Bronchial epithelial cell (primary cell): ENCODE data around the gene ERGIC2. TPM values are rescaled to one million over a fixed set of nuclear protein-coding genes. Genes with fewer than 3 reads are reported as not detected.
A peak's percentile ranks its signal among the peaks of the same experiment; 100 is the strongest.

Experiments
- DNase-seq: peaks from one replicate; pipeline ENCODE4 v3.0.0-alpha.2; 2010; ENCODE audit warnings: low read depth
- FAIRE-seq: peaks from 2 replicates; lab custom pipeline; 2011; peaks lifted over from hg19 to GRCh38; lab: Jason Lieb, UNC
- H3K27me3 ChIP-seq: 2 replicates; pipeline ENCODE4 v1.5.1; 2011; ENCODE audit warnings: low read length; ENCODE audit not compliant: control insufficient read depth, insufficient read depth
- H3K36me3 ChIP-seq: 2 replicates; pipeline ENCODE4 v1.5.1; 2011; ENCODE audit warnings: low read length; ENCODE audit not compliant: control insufficient read depth, insufficient read depth
- H3K4me3 ChIP-seq: 2 replicates; pipeline ENCODE4 v1.5.1; 2011; ENCODE audit warnings: mild to moderate bottlenecking, low read depth, low read length, control low read depth
- total RNA-seq: library from RNA; depleted of rRNA; stranded (reverse); fragments of >200 nt; gene quantifications from 2 replicates; pipeline ENCODE4 v1.2.1, GENCODE V29; 2014
- TF ChIP-seq, protein P1 (sequence below): IDR thresholded peaks from 2 replicates; pipeline ENCODE4 v1.5.1; 2011; ENCODE audit warnings: mild to moderate bottlenecking, moderate library complexity, low read length, control low read depth, inconsistent platforms; ENCODE audit not compliant: insufficient read depth, severe bottlenecking

ERGIC2 gene
- total RNA-seq, 1 donor from 2014 or later = 60.3 TPM

GRCh38 chr12:29317556-29318363 is 63.2 kb downstream of the ERGIC2 start:
- FAIRE-seq (no peak), DNase-seq (peak; percentile 59)
- no peak overlapping the region for H3K4me3 ChIP-seq
- no peaks in the 10 kb centered on the region for H3K36me3 ChIP-seq
- TF ChIP-seq, protein P1, sequence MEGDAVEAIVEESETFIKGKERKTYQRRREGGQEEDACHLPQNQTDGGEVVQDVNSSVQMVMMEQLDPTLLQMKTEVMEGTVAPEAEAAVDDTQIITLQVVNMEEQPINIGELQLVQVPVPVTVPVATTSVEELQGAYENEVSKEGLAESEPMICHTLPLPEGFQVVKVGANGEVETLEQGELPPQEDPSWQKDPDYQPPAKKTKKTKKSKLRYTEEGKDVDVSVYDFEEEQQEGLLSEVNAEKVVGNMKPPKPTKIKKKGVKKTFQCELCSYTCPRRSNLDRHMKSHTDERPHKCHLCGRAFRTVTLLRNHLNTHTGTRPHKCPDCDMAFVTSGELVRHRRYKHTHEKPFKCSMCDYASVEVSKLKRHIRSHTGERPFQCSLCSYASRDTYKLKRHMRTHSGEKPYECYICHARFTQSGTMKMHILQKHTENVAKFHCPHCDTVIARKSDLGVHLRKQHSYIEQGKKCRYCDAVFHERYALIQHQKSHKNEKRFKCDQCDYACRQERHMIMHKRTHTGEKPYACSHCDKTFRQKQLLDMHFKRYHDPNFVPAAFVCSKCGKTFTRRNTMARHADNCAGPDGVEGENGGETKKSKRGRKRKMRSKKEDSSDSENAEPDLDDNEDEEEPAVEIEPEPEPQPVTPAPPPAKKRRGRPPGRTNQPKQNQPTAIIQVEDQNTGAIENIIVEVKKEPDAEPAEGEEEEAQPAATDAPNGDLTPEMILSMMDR = peak; percentile 66
- H3K27me3 ChIP-seq = no peaks in the 10 kb centered on the region

GRCh38 chr12:29316752-29317151 is 64.2 kb downstream of the ERGIC2 start:
- Histone ChIP-seq H3K27me3 (no peaks in the 10 kb centered on the region), H3K4me3 (no peak overlapping the region), H3K36me3 (no peaks in the 10 kb centered on the region)
- TF ChIP-seq, protein P1 = no peak
- FAIRE-seq (no peak), DNase-seq (no peak)

DNA sequence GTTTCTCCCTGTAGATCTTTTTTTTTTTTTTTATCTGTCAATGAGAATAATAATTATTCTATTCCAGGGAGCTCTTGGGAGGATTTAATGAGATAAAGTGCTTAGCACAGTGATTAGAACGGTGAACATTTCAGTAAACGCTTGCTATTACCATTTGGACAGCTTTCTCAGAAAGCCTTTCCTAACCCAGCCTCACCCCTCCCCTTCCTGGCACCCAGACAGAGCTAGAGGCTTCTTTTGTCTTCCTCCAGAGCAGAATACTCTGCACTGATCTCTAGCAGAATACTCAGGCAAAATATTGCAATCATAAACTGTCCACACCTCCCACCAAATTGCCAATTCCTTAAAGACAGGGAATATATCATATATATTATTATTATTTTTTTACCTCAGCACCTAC is 66.6 kb downstream of the ERGIC2 start:
- Histone ChIP-seq H3K4me3 (no peak overlapping the region), H3K36me3 (no peaks in the 10 kb centered on the region), H3K27me3 (no peaks in the 10 kb centered on the region)
- FAIRE-seq (no peak), DNase-seq (no peak)
- TF ChIP-seq, protein P1 = no peak

DNA sequence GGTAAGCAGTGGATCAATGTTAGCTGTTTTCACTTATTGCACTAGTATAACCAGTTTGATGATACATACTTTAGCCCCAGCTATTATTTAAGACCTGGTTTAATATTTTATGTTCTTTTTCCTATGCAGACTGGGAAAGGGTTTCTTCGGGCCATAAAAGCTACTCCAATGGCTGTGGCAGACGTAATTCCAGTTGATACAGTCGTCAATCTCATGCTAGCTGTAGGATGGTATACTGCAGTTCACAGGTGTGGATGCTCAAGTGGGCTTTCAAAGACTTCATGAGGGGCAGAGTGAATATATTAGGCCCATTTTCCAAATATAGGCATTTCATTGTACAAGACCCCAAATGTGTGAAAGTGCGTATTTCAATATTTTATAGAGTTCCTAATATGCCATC is 70.1 kb downstream of the ERGIC2 start:
- no peak for FAIRE-seq

GRCh38 chr12:29309320-29309902 is 71.6 kb downstream of the ERGIC2 start:
- FAIRE-seq = no peak
- peak; percentile 12 for DNase-seq
- TF ChIP-seq, protein P1 = peak; percentile 29
- Histone ChIP-seq H3K27me3 (no peaks in the 10 kb centered on the region), H3K4me3 (no peak overlapping the region), H3K36me3 (no peaks in the 10 kb centered on the region)

More for the DNA sequence above, 70.1 kb downstream of the ERGIC2 start:
- no peaks in the 10 kb centered on the region for H3K36me3 ChIP-seq
- no peak for DNase-seq
- TF ChIP-seq, protein P1 = no peak
- H3K4me3 ChIP-seq = no peak overlapping the region
- no peaks in the 10 kb centered on the region for H3K27me3 ChIP-seq
